H1 (cell line): Measurements from ENCODE around the gene HSPA12A. TPM values are rescaled to one million over a fixed set of nuclear protein-coding genes. Genes with fewer than 3 reads are reported as not detected.

Experiments
- CHD2 ChIP-seq: IDR thresholded peaks from 2 replicates; pipeline ENCODE4 v1.6.1; 2012; ENCODE audit warnings: low read length, improper control_type of control experiment
- MAX ChIP-seq: IDR thresholded peaks from 2 replicates; pipeline ENCODE4 v1.6.1; 2012; ENCODE audit warnings: inconsistent platforms
- NRF1 ChIP-seq: IDR thresholded peaks from 2 replicates; pipeline ENCODE4 v1.6.1; 2011; ENCODE audit warnings: mild to moderate bottlenecking, low read depth, low read length, improper control_type of control experiment
- RNF2 ChIP-seq: fragments of 200-900, 300-1000 bp; sonication (generic); IDR thresholded peaks from 2 replicates; pipeline ENCODE4 v1.7.1; 2016; ENCODE audit warnings: borderline replicate concordance, low read depth, mild to moderate bottlenecking, antibody characterized with exemption, low read length; ENCODE audit not compliant: poor library complexity, severe bottlenecking; ENCODE audit errors: missing control alignments
- TAF1 ChIP-seq: IDR thresholded peaks from 2 replicates; pipeline ENCODE4 v1.6.1; 2011; ENCODE audit warnings: mild to moderate bottlenecking, low read depth, low read length
- polyA plus RNA-seq, 7 experiments: library from polyadenylated mRNA; depleted of rRNA in 3 of 7; stranded (reverse) in 5 of 7; unstranded in 2 of 7; fragments of >200 nt in 5 of 7; fragments of 200-250 nt in 2 of 7; gene quantifications; 1 replicate in 5 of 7; 2 replicates in 1 of 7; 4 replicates in 1 of 7; pipeline versions ENCODE4 v1.2.1 to v1.2.3, GENCODE V29; 2011 to 2013; ENCODE audit warnings: missing spikeins in 2 of 7, mixed read lengths in 2 of 7
- total RNA-seq: library from RNA; stranded (reverse); fragmentation: NEBNext Ultra II Directional; extraction: Animal tissue kit (Norgen Biotek cat#: 25700); gene quantifications from 2 replicates; pipeline ENCODE4 v1.2.1, GENCODE V29; 2021

The HSPA12A gene
- total and polyA plus RNA-seq, 2 of the 8 experiments (the other 6 are each of a cell fraction or from before 2014, with no cell fraction given), result 3.1 to 6.9 TPM

- TF ChIP-seq MAX, result no peak
- TF ChIP-seq NRF1, result no peak
- no peak for TF ChIP-seq CHD2
- TF ChIP-seq TAF1, result no peak
- no peak for TF ChIP-seq RNF2
Measured at GRCh38 chr10:116632596-116633215, 109.7 kb downstream of the HSPA12A start (continued).
